Neural crest cell (in vitro differentiated cells): ENCODE measurements around the gene AQP5. TPM values are rescaled to one million over a fixed set of nuclear protein-coding genes. Genes with fewer than 3 reads are reported as not detected.
A peak's percentile ranks its signal among the peaks of the same experiment; 100 is the strongest.

Experiments used
- DNase-seq: peaks from one replicate; pipeline ENCODE4 v3.0.0; 2021; ENCODE audit warnings: low read depth, mixed read lengths, low spot score
- H3K27ac Mint-ChIP-seq: one replicate; pipeline ENCODE4 v1.8.0; 2021; ENCODE audit warnings: mild to moderate bottlenecking, mixed read lengths; ENCODE audit not compliant: unreplicated experiment
- H3K27me3 Mint-ChIP-seq: 2 replicates; pipeline ENCODE4 v1.8.0; 2021; ENCODE audit warnings: low read depth, mild to moderate bottlenecking, mixed read lengths
- H3K36me3 Mint-ChIP-seq: 2 replicates; pipeline ENCODE4 v1.8.0; 2021; ENCODE audit warnings: low read depth, mild to moderate bottlenecking, mixed read lengths
- H3K4me1 Mint-ChIP-seq: 2 replicates; pipeline ENCODE4 v1.8.0; 2021; ENCODE audit warnings: mixed read lengths
- H3K4me3 Mint-ChIP-seq: one replicate; pipeline ENCODE4 v1.8.0; 2021; ENCODE audit warnings: mild to moderate bottlenecking, mixed read lengths
- H3K9me3 Mint-ChIP-seq: 2 replicates; pipeline ENCODE4 v1.8.0; 2021; ENCODE audit warnings: mixed read lengths
- CTCF ChIP-seq: fragments of 200-600 bp; sonication (generic); conservative IDR thresholded peaks from 2 replicates; pipeline ENCODE4 v1.5.0; 2021; ENCODE audit warnings: antibody characterized with exemption, mild to moderate bottlenecking
- total RNA-seq: library from RNA; stranded (reverse); gene quantifications from 2 replicates; pipeline ENCODE4 v1.2.1, GENCODE V29; 2021

The AQP5 gene
- total RNA-seq, 1 donor from 2014 or later, result 1.2 TPM

- H3K4me1 Mint-ChIP-seq, result peaks cover 23% of the 10 kb centered on the region
- no peaks in the 10 kb centered on the region for H3K36me3 Mint-ChIP-seq
- H3K27ac Mint-ChIP-seq, result no peak overlapping the region
- no peaks in the 10 kb centered on the region for H3K9me3 Mint-ChIP-seq
- peak overlapping the region; percentile 47 for H3K4me3 Mint-ChIP-seq
- peaks cover 48% of the 10 kb centered on the region for H3K27me3 Mint-ChIP-seq
- no peak for DNase-seq
- no peak for TF ChIP-seq CTCF
Observed at GRCh38 chr12:49961993-49962764, 507 bp downstream of the AQP5 start.

DNA sequence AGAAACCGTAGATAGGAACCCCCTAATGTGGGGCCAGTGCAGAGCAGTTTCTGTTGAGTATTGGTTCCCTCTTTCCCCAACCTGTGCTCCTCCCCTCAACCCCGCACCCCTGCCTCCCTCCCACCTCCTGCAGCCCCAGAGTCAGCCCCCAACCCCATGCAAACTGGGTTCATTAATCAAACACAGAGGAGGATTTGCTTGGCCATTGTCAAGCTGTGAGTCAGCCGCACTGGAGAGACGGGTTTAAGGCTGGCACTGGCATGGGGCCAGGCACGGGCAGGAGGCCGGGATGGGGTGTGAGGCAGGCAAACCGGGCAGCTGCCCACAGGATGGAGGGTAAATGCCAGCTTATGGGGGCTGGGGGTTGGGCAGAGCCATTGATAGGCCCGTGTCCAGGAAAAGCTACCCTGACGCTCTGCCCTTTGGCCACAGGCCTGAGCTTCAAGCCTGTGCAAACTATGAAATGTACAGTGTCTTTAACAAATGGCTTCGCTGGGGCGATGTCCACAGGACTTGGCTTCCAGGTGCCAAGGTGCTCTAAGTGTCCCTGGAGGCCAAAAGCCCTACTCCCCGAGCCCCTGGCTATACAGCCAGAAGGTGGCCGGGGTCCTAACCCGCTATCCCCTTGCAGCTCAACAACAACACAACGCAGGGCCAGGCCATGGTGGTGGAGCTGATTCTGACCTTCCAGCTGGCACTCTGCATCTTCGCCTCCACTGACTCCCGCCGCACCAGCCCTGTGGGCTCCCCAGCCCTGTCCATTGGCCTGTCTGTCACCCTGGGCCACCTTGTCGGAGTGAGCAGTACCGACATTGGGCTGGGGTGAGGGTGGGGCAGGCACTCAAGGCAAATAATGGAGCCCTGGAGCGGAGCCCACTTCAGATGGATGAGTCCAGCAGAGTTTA lies 1.4 kb downstream of the AQP5 start:
- no peaks in the 10 kb centered on the region for H3K36me3 Mint-ChIP-seq
- peaks cover 48% of the 10 kb centered on the region for H3K27me3 Mint-ChIP-seq
- H3K27ac Mint-ChIP-seq, result no peak overlapping the region
- H3K4me3 Mint-ChIP-seq, result peak overlapping the region; percentile 47
- no peaks in the 10 kb centered on the region for H3K9me3 Mint-ChIP-seq
- no peak for TF ChIP-seq CTCF
- peaks cover 23% of the 10 kb centered on the region for H3K4me1 Mint-ChIP-seq
- no peak for DNase-seq

DNA sequence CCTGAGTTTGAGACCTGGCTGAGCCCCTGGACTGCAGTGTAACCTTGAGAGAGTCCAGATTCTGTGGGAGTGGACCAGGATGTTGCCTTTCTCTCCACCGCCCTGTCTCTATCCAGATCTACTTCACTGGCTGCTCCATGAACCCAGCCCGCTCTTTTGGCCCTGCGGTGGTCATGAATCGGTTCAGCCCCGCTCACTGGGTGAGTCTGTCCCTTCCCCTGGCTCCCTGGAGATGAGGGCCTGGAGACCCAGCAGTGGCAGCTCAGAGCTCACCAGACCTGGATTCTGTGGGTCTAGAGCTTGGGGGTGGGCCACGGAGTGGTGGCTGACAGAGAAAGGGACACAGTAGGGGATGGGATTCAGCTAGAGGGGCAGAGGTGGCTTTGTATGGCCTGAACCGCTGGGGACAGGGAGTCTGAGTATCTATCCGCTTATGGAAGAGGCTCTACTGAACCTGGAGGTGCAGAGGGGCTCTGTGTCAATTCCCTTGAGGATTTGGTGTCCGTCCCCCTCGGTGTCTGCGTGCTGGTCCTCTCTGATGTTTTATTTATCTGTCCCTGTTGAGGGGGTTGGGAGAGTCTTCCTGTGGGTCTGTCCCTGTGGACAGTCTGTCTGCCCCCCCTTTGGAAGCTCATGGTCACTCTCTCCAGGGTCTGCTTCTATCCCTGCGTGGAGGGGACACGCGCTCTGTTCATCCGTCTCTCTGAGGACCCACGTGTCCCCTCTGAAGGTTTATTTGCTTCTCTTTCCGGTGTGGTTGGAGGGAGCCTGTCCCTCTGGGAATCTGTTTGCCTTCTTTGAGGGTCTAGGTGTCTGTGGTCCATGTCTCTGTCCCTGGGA lies 2.5 kb downstream of the AQP5 start:
- Mint-ChIP-seq H3K9me3 (no peaks in the 10 kb centered on the region), H3K36me3 (no peaks in the 10 kb centered on the region), H3K27me3 (peaks cover 45% of the 10 kb centered on the region), H3K4me3 (peak overlapping the region; percentile 38), H3K27ac (no peak overlapping the region), H3K4me1 (peaks cover 16% of the 10 kb centered on the region)
- TF ChIP-seq CTCF, result no peak
- DNase-seq, result no peak

DNA sequence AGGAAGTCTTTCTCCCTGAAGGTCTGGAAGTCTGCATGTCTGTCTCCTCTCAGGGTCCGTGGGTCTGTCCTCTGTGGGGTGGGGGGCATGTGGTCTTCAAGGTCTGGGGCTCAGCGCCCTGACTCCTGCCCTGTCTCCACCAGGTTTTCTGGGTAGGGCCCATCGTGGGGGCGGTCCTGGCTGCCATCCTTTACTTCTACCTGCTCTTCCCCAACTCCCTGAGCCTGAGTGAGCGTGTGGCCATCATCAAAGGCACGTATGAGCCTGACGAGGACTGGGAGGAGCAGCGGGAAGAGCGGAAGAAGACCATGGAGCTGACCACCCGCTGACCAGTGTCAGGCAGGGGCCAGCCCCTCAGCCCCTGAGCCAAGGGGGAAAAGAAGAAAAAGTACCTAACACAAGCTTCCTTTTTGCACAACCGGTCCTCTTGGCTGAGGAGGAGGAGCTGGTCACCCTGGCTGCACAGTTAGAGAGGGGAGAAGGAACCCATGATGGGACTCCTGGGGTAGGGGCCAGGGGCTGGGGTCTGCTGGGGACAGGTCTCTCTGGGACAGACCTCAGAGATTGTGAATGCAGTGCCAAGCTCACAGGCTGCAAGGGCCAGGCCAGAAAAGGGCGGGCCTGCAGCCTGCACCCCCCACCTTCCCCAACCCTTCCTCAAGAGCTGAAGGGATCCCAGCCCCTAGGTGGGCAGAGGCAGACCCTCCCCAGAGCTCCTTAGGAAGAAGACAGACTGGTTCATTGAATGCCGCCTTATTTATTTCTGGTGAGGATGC lies 3.4 kb downstream of the AQP5 start:
- Mint-ChIP-seq H3K36me3 (no peaks in the 10 kb centered on the region), H3K27ac (no peak overlapping the region), H3K4me1 (peaks cover 8% of the 10 kb centered on the region), H3K27me3 (peaks cover 36% of the 10 kb centered on the region), H3K9me3 (no peaks in the 10 kb centered on the region), H3K4me3 (peak overlapping the region; percentile 38)
- DNase-seq, result no peak
- TF ChIP-seq CTCF, result no peak
